HG02938 (cell line): ENCODE data around the gene NFKBIE.

Experiments
- ATAC-seq: cut with Tn5 transposase; IDR thresholded peaks from one replicate; pipeline ENCODE4 v1.9.1; 2021; ENCODE audit warnings: mild to moderate bottlenecking, moderate library complexity; ENCODE audit not compliant: unreplicated experiment

The NFKBIE gene

DNA sequence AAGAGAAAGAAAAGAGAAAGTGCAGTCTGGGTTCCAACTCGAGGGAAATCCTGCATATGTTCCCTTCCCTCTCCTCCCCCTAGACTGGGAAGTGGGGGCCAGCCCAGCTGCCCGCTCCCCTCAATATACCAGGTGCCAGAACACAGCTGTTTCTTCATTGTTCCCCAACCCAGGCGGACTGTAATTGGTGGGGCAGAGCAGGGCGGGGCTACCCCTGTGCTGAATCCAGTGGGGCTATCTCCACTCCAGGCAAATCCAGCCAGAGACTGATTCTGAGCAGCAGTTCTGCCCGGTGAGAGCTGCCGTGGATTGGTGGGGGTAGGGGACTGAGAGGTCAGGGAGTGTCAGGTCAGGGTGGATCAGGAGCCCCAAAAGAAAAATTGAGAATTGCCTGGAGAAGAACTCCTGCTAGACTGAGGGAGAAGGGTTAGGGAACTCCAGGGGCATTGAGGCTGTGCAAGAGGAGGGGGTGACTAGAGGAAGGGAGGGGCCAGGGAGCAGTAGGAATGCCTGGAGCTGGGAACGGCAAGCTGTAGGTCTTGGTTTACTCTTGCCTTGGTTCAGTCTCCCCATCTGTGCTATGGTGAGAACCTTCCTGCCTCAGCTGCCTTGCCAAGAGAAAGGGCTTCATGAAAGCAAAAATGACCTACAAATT is 48.5 kb downstream of the NFKBIE start, which contains the start of gene MYMX:
Gene MYMX (plus strand): TSS at position 250 of the 655 bp plus-strand sequence. CDS start 546 bp downstream, outside the sequence.
- ATAC-seq, result no peak

GRCh38 chr6:44214307-44214706 is 51.0 kb downstream of the NFKBIE start:
- no peak for ATAC-seq

DNA sequence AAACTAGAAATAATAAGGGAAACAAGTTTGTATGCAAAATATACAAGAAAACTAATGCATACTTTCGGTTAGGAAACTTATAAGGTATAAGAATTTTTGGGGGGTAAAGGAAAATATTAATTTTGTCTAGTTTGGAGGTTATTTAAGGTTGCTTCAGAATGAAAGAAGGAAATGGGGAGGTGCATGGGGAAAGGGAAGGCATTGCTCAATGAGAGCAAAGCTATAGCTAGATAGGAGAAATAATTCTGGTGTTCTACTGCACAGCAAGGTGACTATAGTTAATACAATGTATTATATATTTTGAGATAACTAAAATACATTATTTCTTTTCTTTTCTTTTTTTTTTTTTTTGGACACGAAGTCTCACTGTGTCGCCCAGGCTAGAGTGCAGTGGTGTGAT is 54.1 kb downstream of the NFKBIE start:
- ATAC-seq, result no peak
